ENCODE measurements around the gene ANKUB1.

Gene ANKUB1

GRCh38 chr3:149809699-149810098 lies 17.3 kb upstream of the ANKUB1 start:
- in situ Hi-C loops (cut with MboI; ENCODE audit: low sequenced_read_pairs), result no loop called here

GRCh38 chr3:149808209-149808829 lies 16.0 kb upstream of the ANKUB1 start:
- in situ Hi-C loops (cut with MboI; ENCODE audit: low sequenced_read_pairs), result no loop called here

- in situ Hi-C loops (cut with MboI; ENCODE audit: low sequenced_read_pairs), result no loop called here
Observed at GRCh38 chr3:149806171-149806778, 13.9 kb upstream of the ANKUB1 start.

DNA sequence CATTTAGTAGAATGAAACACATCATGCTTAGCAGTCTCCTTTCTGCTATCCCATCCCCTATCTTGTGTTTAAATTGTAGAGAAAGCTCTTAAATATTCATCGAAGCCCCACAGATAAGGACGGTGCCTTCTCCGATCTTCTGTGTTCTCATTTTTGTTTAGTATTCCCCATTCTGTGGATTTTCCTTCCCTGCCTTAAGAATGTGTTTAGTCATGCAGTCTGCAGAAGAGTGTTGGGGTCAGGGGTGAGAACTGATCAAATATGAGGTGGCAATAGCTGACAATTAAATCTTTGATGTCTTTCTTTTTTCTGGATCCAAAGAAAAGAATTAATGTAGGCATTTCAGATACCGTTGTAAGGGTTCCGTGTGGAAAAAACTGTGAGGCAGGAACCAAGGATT lies 9.3 kb upstream of the ANKUB1 start:
- in situ Hi-C loops (cut with MboI; ENCODE audit: low sequenced_read_pairs), result no loop called here

- in situ Hi-C loops (cut with MboI; ENCODE audit: low sequenced_read_pairs), result no loop called here
Observed at GRCh38 chr3:149801195-149801594, 8.8 kb upstream of the ANKUB1 start.

DNA sequence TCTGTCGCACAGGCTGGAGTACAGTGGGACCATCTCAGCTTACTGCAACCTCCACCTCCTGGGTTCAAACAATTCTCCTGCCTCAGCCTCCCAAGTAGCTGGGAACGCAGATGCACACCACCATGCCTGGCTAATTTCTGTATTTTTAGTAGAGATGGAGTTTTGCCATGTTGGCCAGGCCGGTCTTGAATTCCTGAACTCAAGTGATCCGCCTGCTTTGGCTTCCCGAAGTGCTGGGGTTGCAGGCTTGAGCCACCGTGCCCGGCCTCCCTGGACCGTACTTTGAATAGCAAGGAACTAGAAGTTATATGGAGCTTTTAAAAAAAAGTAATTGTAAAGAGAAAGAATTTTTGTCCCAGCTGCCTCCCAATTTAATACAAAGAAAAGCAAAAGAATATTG lies 8.3 kb upstream of the ANKUB1 start:
- in situ Hi-C loops (cut with MboI; ENCODE audit: low sequenced_read_pairs), result no loop called here

DNA sequence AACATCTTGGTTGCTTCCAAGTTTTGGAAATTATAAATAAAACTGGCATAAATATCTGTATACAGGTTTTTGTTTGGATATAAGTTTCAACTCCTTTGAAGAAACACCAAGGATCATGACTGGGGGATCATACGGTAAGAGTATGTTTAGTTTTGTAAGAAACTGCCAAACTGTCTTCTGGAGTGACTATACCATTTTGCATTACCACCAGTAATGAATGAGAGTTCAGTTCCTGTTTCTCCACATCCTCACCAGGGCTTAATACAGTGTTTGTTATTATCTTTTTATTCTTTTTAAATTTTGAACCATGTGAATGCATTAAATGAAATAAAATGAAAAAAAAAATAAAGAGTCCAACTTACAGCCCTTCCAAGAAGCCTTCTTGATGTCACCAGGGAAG lies 3.7 kb upstream of the ANKUB1 start:
- in situ Hi-C loops (cut with MboI; ENCODE audit: low sequenced_read_pairs), result no loop called here

DNA sequence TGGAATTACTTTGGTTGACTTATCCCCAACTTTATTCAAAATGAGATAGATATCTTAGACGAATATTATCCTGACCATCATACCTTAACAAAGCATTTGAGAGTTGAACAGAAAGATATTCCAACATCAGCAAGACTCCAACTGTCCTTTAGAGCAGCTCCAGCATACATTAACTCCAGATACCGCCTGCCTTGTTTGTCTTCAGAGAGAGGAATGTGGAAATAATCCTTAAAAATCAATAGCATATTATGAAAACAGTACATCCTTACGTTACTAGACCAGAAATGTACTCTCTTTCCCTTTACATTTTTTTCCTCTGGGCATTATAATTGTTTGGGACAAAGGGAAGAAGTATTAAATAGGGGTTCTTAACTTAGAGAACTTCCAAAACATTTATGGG lies 1.7 kb downstream of the ANKUB1 start:
- in situ Hi-C loops (cut with MboI; ENCODE audit: low sequenced_read_pairs), result no loop called here

GRCh38 chr3:149790268-149790667 lies 2.1 kb downstream of the ANKUB1 start:
- in situ Hi-C loops (cut with MboI; ENCODE audit: low sequenced_read_pairs), result no loop called here

- in situ Hi-C loops (cut with MboI; ENCODE audit: low sequenced_read_pairs), result no loop called here
Observed at GRCh38 chr3:149784064-149784704, 8.2 kb downstream of the ANKUB1 start.

DNA sequence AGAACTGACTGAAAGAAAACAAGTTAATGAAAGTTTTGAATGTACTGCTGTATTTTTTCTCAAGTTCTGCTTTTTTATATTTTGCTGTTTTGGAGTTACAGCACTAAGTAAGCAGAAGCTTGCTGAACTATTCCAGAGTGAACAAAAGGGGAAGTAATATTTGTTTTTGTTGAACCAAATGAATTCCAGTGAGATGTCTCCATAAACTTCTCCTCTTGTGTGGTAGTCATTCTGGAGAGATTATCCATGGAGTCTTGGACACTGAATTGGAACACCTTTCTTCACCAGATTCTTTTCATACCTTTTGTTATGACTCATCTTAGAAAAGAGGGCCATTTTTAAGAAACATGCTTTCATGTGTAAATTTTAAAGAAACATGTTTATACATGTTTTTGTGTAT lies 8.8 kb downstream of the ANKUB1 start:
- in situ Hi-C loops (cut with MboI; ENCODE audit: low sequenced_read_pairs), result no loop called here

DNA sequence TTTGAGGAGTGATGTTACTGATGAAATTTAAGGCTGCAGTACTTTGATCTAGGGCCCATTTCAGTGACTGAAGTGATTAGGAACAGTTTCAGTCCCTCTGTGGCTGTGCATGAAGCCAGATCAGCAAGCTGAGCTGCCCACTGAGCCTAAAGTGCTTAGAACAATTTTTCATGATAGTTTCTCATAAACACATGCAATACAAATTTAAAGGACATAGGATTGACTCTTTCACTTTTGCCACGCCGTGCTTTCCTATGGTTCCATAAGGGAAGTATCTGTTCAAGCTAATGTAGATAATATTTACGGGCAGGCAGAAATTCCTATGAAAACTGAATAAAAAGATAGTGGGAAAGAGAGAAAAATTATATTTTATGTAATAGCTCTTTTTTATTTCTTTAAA lies 10.6 kb downstream of the ANKUB1 start:
- in situ Hi-C loops (cut with MboI; ENCODE audit: low sequenced_read_pairs), result no loop called here

DNA sequence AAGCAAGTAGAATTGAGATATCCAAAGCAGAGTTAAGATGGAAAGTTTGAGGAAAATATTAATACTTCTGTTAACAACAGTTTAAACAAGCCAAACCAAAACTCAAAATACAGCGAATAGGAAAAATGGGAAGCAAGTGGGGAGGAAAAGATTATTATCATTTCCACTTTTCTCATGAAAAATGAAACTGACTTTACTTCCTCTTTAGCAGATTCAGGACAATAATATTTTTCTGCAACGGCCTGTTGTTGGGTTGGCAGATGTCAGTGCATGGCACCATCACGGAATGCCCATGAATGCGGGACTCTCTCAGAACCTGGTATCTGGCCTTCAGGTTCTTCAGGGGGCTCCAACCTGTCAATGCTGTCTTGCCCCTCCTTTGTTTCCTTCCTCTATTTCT lies 11.1 kb downstream of the ANKUB1 start:
- in situ Hi-C loops (cut with MboI; ENCODE audit: low sequenced_read_pairs), result no loop called here

GRCh38 chr3:149777414-149778214 lies 14.7 kb downstream of the ANKUB1 start:
- in situ Hi-C loops (cut with MboI; ENCODE audit: low sequenced_read_pairs), result no loop called here

DNA sequence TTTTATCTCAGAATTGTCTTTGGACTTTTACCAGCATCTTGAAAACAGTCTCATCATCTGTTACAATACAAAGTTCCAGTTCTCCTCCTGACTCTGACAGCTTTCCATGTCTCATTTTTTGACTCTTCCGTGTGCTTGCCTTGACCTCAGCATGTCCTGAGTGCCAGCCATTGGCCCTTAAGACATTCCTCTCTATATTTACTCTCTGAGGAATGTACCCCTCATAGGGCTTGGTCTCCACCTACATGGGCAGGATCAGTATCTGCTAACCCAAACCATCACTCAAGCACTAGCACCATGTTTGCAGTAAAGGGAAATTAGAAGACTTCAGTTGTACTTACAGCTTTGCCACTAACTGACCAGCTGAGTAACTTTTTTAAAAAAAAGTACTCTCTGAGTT lies 16.2 kb downstream of the ANKUB1 start:
- in situ Hi-C loops (cut with MboI; ENCODE audit: low sequenced_read_pairs), result no loop called here

- in situ Hi-C loops (cut with MboI; ENCODE audit: low sequenced_read_pairs), result no loop called here
Observed at GRCh38 chr3:149772861-149773260, 19.5 kb downstream of the ANKUB1 start.

- in situ Hi-C loops (cut with MboI; ENCODE audit: low sequenced_read_pairs), result no loop called here
Observed at GRCh38 chr3:149771652-149772271, 20.6 kb downstream of the ANKUB1 start.

GRCh38 chr3:149770246-149770645 lies 22.1 kb downstream of the ANKUB1 start:
- in situ Hi-C loops (cut with MboI; ENCODE audit: low sequenced_read_pairs), result no loop called here

DNA sequence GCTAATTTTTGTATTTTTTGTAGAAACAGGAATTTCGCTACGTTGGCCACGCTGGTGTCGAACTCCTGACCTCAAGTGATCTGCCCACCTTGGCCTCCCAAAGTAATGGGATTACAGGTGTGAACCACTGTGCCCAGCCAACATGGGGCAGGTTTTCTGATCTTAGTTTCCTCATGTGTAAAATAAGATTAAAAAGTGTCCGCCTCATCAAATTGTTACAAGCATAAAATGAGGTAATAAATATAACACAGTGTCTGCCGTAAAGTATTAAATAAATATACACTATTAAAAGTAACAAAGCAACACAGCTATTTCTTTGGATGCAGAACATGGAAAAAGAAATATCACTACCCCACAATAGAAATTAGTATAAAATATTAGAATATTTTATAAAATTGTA lies 23.6 kb downstream of the ANKUB1 start:
- in situ Hi-C loops (cut with MboI; ENCODE audit: low sequenced_read_pairs), result no loop called here

DNA sequence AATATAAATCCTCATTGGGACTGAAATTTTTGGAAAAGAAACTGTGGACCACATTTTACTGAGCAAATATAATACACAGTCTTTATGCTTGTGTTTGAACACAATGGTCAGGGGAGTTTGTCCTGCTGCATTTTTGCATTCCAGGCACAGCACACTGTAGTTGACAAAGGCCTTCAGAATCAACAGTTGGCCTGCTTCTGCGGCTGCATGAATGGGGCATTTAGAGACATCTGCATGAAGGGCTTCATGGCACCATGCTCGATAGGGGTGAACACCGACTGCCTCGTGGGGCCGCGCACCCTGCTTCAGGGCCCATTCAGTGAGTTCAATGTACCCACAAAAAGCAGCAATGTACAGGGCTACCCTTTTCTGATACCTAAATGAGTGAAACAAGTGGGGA lies 24.6 kb downstream of the ANKUB1 start:
- in situ Hi-C loops (cut with MboI; ENCODE audit: low sequenced_read_pairs), result no loop called here

DNA sequence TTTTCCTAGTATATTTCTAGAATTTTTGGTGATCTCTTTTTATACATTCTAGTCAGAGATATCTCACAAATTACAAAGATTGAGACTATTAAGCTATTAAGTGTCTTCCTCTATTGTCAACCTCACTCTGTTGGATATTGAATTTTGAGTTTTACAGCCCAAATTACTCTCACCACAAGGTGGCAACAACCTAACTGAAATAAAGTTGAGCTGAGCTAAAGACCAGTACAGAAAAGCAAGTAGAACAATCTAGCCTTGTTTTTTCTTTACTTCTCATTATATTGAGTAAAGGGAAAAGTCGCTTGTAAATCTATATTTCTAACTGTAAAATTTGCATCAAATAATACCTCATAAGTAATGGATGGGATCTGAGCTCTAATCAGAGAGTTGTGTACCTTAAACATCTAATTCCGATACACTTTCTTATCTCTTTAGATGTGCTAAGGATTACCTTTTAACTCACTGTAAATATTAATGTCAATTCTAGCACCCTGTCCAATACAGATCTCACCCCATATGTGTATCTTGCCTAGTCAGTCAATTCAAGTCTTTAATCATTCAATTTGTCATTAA lies 26.5 kb downstream of the ANKUB1 start:
- in situ Hi-C loops (cut with MboI; ENCODE audit: low sequenced_read_pairs), result no loop called here
